Naive thymus-derived CD4-positive, alpha-beta T cell (primary cell): ENCODE results near the gene CLEC10A. TPM values are rescaled to one million over a fixed set of nuclear protein-coding genes. Genes with fewer than 3 reads are reported as not detected.

Experiments
- ATAC-seq: fragments of 150-1000 bp; cut with Tn5 transposase; 2 replicates; pipeline ENCODE4 v1.10.0; 2021; ENCODE audit warnings: mild to moderate bottlenecking, moderate library complexity
- CTCF ChIA-PET: fragments of 350-600 bp; sonication (Branson Sonifier 250); formaldehyde crosslinking; loops from one replicate; lab custom pipeline; 2021; ENCODE audit warnings: antibody characterized with exemption; lab: Charles Lee
- POLR2A ChIA-PET: fragments of 350-600 bp; sonication (Branson Sonifier 250); formaldehyde crosslinking; loops from one replicate; lab custom pipeline; 2021; ENCODE audit warnings: antibody characterized with exemption, inconsistent platforms; lab: Charles Lee
- DNase-seq, 9 donors: peaks; one replicate each; pipeline versions ENCODE4 v3.0.0 to v3.0.0-alpha.2; 2020 to 2022; ENCODE audit warnings: mixed read lengths in 1 of 9
- H3K27ac ChIP-seq: one replicate; pipeline ENCODE4 v1.7.0; 2013; ENCODE audit warnings: mild to moderate bottlenecking, low read depth, low read length, moderate library complexity
- H3K27me3 ChIP-seq, 2 donors: one replicate each; pipeline ENCODE4 v1.7.0; 2013; ENCODE audit warnings: low read length in 2 of 2, mild to moderate bottlenecking in 2 of 2, moderate library complexity in 2 of 2; ENCODE audit not compliant: control insufficient read depth in 2 of 2, insufficient read depth in 2 of 2
- H3K36me3 ChIP-seq, 3 experiments: 1 replicate in 2 of 3; 2 replicates in 1 of 3; pipeline ENCODE4 v1.7.0; 2013; ENCODE audit warnings: low read length in 3 of 3, mild to moderate bottlenecking in 3 of 3, moderate library complexity in 1 of 3; ENCODE audit not compliant: insufficient read depth in 3 of 3, control insufficient read depth in 2 of 3
- H3K4me1 ChIP-seq, 2 donors: one replicate each; pipeline ENCODE4 v1.7.0; 2013; ENCODE audit warnings: low read length in 2 of 2, mild to moderate bottlenecking in 2 of 2, moderate library complexity in 1 of 2; ENCODE audit not compliant: control insufficient read depth in 2 of 2, insufficient read depth in 2 of 2
- H3K4me3 ChIP-seq: 2 replicates; pipeline ENCODE4 v1.7.0; 2013; ENCODE audit warnings: mild to moderate bottlenecking, low read length
- H3K9me3 ChIP-seq, 3 experiments: 1 replicate in 2 of 3; 2 replicates in 1 of 3; pipeline ENCODE4 v1.7.0; 2013; ENCODE audit warnings: low read length in 3 of 3; ENCODE audit not compliant: control insufficient read depth in 2 of 3
- H3K27ac Mint-ChIP-seq, 9 donors: one replicate each; pipeline ENCODE4 v1.8.0; 2020 to 2022; ENCODE audit warnings: mixed read lengths in 9 of 9, mild to moderate bottlenecking in 8 of 9, moderate library complexity in 5 of 9, inconsistent platforms in 2 of 9
- H3K27me3 Mint-ChIP-seq, 5 donors: one replicate each; pipeline ENCODE4 v1.8.0; 2021 to 2022; ENCODE audit warnings: mixed read lengths in 5 of 5, mild to moderate bottlenecking in 1 of 5
- H3K36me3 Mint-ChIP-seq, 5 donors: one replicate each; pipeline ENCODE4 v1.8.0; 2020 to 2022; ENCODE audit warnings: mixed read lengths in 5 of 5, mild to moderate bottlenecking in 3 of 5, inconsistent platforms in 1 of 5
- H3K4me1 Mint-ChIP-seq, 7 donors: one replicate each; pipeline ENCODE4 v1.8.0; 2020 to 2022; ENCODE audit warnings: mixed read lengths in 7 of 7, mild to moderate bottlenecking in 3 of 7, inconsistent platforms in 1 of 7
- H3K4me3 Mint-ChIP-seq, 10 donors: one replicate each; pipeline ENCODE4 v1.8.0; 2020 to 2022; ENCODE audit warnings: mild to moderate bottlenecking in 10 of 10, mixed read lengths in 10 of 10, moderate library complexity in 6 of 10, inconsistent platforms in 2 of 10
- H3K9me3 Mint-ChIP-seq, 11 donors: one replicate each; pipeline ENCODE4 v1.8.0; 2020 to 2022; ENCODE audit warnings: mixed read lengths in 11 of 11, mild to moderate bottlenecking in 4 of 11, inconsistent platforms in 1 of 11, moderate library complexity in 1 of 11
- intact Hi-C, 2 donors: fragments of 100-400 bp; cut with micrococcal nuclease; formaldehyde crosslinking; loops; one replicate each; pipeline ENCODE4 v1.15.1; 2023
- polyA plus RNA-seq, 2 donors: library from polyadenylated mRNA; unstranded; fragments of 300-500 nt; fragmentation: Illumina TruSeq; gene quantifications; one replicate each; pipeline ENCODE4 v1.2.3, GENCODE V29; 2021
- total RNA-seq, 6 experiments: library from RNA in 5 of 6; stranded (reverse) in 5 of 6; gene quantifications; 1 replicate in 5 of 6; 2 replicates in 1 of 6; pipeline ENCODE4 v1.2.3 and lab custom pipeline; 2021 to 2026

The CLEC10A gene
- total and polyA plus RNA-seq, 7 experiments from 2014 or later, result 1.4 to 10.6 (median 4.9) TPM; not detected in 3

GRCh38 chr17:7068268-7068667 lies 11.8 kb downstream of the CLEC10A start:
- DNase-seq (no peak), ATAC-seq (no peak)
- Mint-ChIP-seq H3K36me3 (peaks cover 0 to 20% (median 12%) of the 10 kb centered on the region in 5 donors), H3K27me3 (peaks cover 0 to 19% (median 0%) of the 10 kb centered on the region in 5 donors), H3K27ac (no peak overlapping the region), H3K4me1 (peaks cover 0 to 3% (median 0%) of the 10 kb centered on the region in 7 donors), H3K9me3 (peaks cover 9 to 31% (median 15%) of the 10 kb centered on the region in 11 donors), H3K4me3 (no peak overlapping the region)
- ChIA-PET CTCF (no interaction called here), POLR2A (no interaction called here)
- Histone ChIP-seq H3K27ac (no peak overlapping the region), H3K4me3 (no peak overlapping the region), H3K36me3 (no peaks in the 10 kb centered on the region), H3K4me1 (no peaks in the 10 kb centered on the region), H3K27me3 (no peaks in the 10 kb centered on the region), H3K9me3 (peaks cover 0 to 8% (median 0%) of the 10 kb centered on the region in 3 experiments)
- intact Hi-C loops, result no loop called here

DNA sequence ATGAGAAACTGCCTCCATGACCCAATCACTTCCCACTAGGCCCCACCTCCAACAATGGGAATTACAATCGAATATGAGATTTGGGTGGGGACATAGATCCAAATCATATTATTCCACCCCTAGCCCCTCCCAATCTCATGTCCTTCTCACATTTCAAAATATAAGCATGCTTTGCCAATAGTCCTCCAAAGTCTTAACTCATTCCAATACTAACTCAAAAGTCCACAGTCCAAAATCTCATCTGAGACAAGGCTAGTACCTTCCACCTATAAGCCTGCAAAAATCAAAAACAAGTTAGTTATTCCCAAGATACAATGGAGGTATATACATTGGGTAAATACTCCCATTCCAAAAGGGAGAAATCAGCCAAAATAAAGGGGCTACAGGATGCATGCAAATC lies 12.9 kb downstream of the CLEC10A start:
- Mint-ChIP-seq H3K4me3 (no peak overlapping the region), H3K9me3 (peaks cover 9 to 31% (median 15%) of the 10 kb centered on the region in 11 donors), H3K27ac (no peak overlapping the region), H3K4me1 (peaks cover 0 to 3% (median 0%) of the 10 kb centered on the region in 7 donors), H3K36me3 (peaks cover 0 to 20% (median 12%) of the 10 kb centered on the region in 5 donors), H3K27me3 (peaks cover 0 to 16% (median 0%) of the 10 kb centered on the region in 5 donors)
- Histone ChIP-seq H3K27me3 (no peaks in the 10 kb centered on the region), H3K27ac (no peak overlapping the region), H3K4me1 (no peaks in the 10 kb centered on the region), H3K36me3 (no peaks in the 10 kb centered on the region), H3K9me3 (peaks cover 0 to 8% (median 0%) of the 10 kb centered on the region in 3 experiments), H3K4me3 (no peak overlapping the region)
- ATAC-seq (no peak), DNase-seq (no peak)
- ChIA-PET CTCF (no interaction called here), POLR2A (no interaction called here)
- intact Hi-C loops, result no loop called here

GRCh38 chr17:7064261-7064660 lies 15.8 kb downstream of the CLEC10A start:
- intact Hi-C loops, result no loop called here
- Histone ChIP-seq H3K4me1 (no peaks in the 10 kb centered on the region), H3K9me3 (peaks cover 0 to 8% (median 0%) of the 10 kb centered on the region in 3 experiments), H3K27me3 (no peaks in the 10 kb centered on the region), H3K4me3 (no peak overlapping the region), H3K36me3 (no peaks in the 10 kb centered on the region), H3K27ac (no peak overlapping the region)
- Mint-ChIP-seq H3K4me3 (no peak overlapping the region), H3K4me1 (peaks cover 0 to 8% (median 4%) of the 10 kb centered on the region in 7 donors), H3K36me3 (peaks cover 0 to 18% (median 12%) of the 10 kb centered on the region in 5 donors), H3K27me3 (peaks cover 0 to 12% (median 0%) of the 10 kb centered on the region in 5 donors), H3K9me3 (peaks cover 9 to 29% (median 14%) of the 10 kb centered on the region in 11 donors), H3K27ac (no peak overlapping the region)
- POLR2A ChIA-PET, result no interaction called here
- ATAC-seq (no peak), DNase-seq (no peak)
- CTCF ChIA-PET, result no interaction called here

GRCh38 chr17:7063518-7064094 lies 16.4 kb downstream of the CLEC10A start:
- ChIA-PET CTCF (interaction anchor here (0.7 to 1.6 kb wide), 2 partner anchors 8 to 18 kb away, joined by 3 to 9 read pairs; no protein-coding TSS in a partner anchor), POLR2A (no interaction called here)
- Mint-ChIP-seq H3K9me3 (peaks cover 5 to 23% (median 11%) of the 10 kb centered on the region in 11 donors), H3K4me1 (peaks cover 0 to 8% (median 4%) of the 10 kb centered on the region in 7 donors), H3K4me3 (no peak overlapping the region), H3K36me3 (peaks cover 0 to 11% (median 6%) of the 10 kb centered on the region in 5 donors), H3K27me3 (peaks cover 0 to 13% (median 3%) of the 10 kb centered on the region in 5 donors), H3K27ac (no peak overlapping the region)
- intact Hi-C loops, result no loop called here
- Histone ChIP-seq H3K27me3 (no peaks in the 10 kb centered on the region), H3K4me3 (no peak overlapping the region), H3K36me3 (no peaks in the 10 kb centered on the region), H3K27ac (no peak overlapping the region), H3K9me3 (peaks cover 0 to 8% (median 0%) of the 10 kb centered on the region in 3 experiments), H3K4me1 (no peaks in the 10 kb centered on the region)
- DNase-seq, result no peak
- no peak for ATAC-seq

DNA sequence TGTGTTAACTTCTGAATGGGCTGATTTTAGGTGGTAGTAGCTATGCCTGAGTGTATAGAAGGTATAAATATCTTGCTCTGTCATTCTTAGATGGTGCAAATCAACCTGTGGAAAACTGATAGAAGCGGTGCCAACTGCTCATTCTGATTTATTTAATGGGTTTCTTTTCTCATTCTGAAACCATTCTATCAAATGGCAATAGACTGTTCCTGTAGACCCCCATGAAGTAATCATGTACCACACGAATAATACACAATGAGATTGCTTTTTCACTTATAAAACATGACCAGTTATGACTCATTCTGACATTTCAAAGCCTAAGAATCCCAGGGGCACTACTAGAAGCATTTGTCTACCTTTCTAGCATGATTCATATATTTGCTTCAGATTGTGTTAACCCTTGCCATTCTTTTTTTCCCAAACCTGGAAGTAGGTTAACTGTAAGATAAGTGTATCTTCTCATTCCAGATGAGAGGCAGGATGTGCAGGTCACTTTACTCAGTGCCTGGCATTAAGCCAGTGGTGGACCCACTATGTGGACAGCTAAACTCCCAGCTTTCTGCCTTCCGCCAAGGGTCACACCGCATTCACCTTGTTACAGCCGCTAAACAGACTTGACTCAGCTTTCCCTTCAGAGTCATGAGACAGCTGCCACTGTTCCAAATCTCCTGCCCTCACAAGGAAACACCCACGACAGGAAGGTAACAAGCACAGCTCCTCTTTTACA lies 19.7 kb downstream of the CLEC10A start:
- Histone ChIP-seq H3K4me3 (no peak overlapping the region), H3K9me3 (no peaks in the 10 kb centered on the region), H3K27ac (no peak overlapping the region), H3K4me1 (no peaks in the 10 kb centered on the region), H3K36me3 (no peaks in the 10 kb centered on the region), H3K27me3 (no peaks in the 10 kb centered on the region)
- ATAC-seq (no peak), DNase-seq (peak in 1 of 9 donors; percentile 40)
- peak overlapping the region in 2 of 9 donors; percentile 42 to 66 for H3K27ac Mint-ChIP-seq
- H3K27me3 Mint-ChIP-seq, result peaks cover 0 to 10% (median 3%) of the 10 kb centered on the region in 5 donors
- CTCF ChIA-PET, result no interaction called here
- intact Hi-C loops, result no loop called here
- H3K4me1 Mint-ChIP-seq, result peaks cover 0 to 8% (median 4%) of the 10 kb centered on the region in 7 donors
- H3K4me3 Mint-ChIP-seq, result no peak overlapping the region
- POLR2A ChIA-PET, result interaction anchor here (0.6 to 0.7 kb wide), 2 partner anchors 29 to 65 kb away, joined by 3 read pairs; no protein-coding TSS in a partner anchor
- no peaks in the 10 kb centered on the region for H3K36me3 Mint-ChIP-seq
- H3K9me3 Mint-ChIP-seq, result no peaks in the 10 kb centered on the region

- no peak for DNase-seq
- ATAC-seq, result no peak
- H3K27me3 Mint-ChIP-seq, result peaks cover 0 to 11% (median 3%) of the 10 kb centered on the region in 5 donors
- H3K9me3 Mint-ChIP-seq, result no peaks in the 10 kb centered on the region
- Histone ChIP-seq H3K36me3 (no peaks in the 10 kb centered on the region), H3K4me3 (no peak overlapping the region), H3K9me3 (no peaks in the 10 kb centered on the region), H3K4me1 (no peaks in the 10 kb centered on the region), H3K27ac (no peak overlapping the region), H3K27me3 (no peaks in the 10 kb centered on the region)
- ChIA-PET CTCF (interaction anchor here (0.7 to 1.1 kb wide), 3 partner anchors 13 to 129 kb away, joined by 3 to 6 read pairs (median 4); no protein-coding TSS in a partner anchor), POLR2A (no interaction called here)
- no peaks in the 10 kb centered on the region for H3K36me3 Mint-ChIP-seq
- no peak overlapping the region for H3K4me3 Mint-ChIP-seq
- intact Hi-C loops, result no loop called here
- H3K27ac Mint-ChIP-seq, result peak overlapping the region in 1 of 9 donors; percentile 78
- H3K4me1 Mint-ChIP-seq, result peaks cover 0 to 8% (median 4%) of the 10 kb centered on the region in 7 donors
Measured at GRCh38 chr17:7058831-7059447, 21.1 kb downstream of the CLEC10A start.
